SU-DHL-6 (cell line): ENCODE results near the gene CDH23.

Experiments
- H2AFZ ChIP-seq: fragments of 200-600 bp; sonication (generic); 2 replicates; pipeline ENCODE4 v1.6.1; 2014; ENCODE audit warnings: low read depth, mild to moderate bottlenecking, moderate library complexity, mixed read lengths, antibody characterized with exemption, low read length; ENCODE audit not compliant: severe bottlenecking
- H3F3A ChIP-seq: fragments of 200-600 bp; shearing (Covaris generic); 2 replicates; pipeline ENCODE4 v1.6.0; 2016; ENCODE audit warnings: antibody characterized with exemption, mild to moderate bottlenecking; ENCODE audit not compliant: insufficient read depth
- H3K27ac ChIP-seq: fragments of 200-600 bp; sonication (generic); 2 replicates; pipeline ENCODE4 v1.5.1; 2016; ENCODE audit warnings: low read depth, mild to moderate bottlenecking, low read length, moderate library complexity, mixed read lengths
- H3K27me3 ChIP-seq: fragments of 200-600 bp; sonication (generic), shearing (Covaris generic); 2 replicates; pipeline ENCODE4 v1.6.0; 2014; ENCODE audit warnings: mild to moderate bottlenecking, low read length
- H3K36me3 ChIP-seq: fragments of 200-600 bp; sonication (generic); 2 replicates; pipeline ENCODE4 v1.6.1; 2014; ENCODE audit warnings: mild to moderate bottlenecking, low read length, mixed read lengths
- H3K4me2 ChIP-seq: fragments of 300-600, 200-600 bp; shearing (Covaris generic), sonication (generic); 2 replicates; pipeline ENCODE4 v1.6.0; 2014; ENCODE audit warnings: low read length, low read depth, mild to moderate bottlenecking; ENCODE audit not compliant: poor library complexity, severe bottlenecking
- H3K4me3 ChIP-seq: fragments of 200-600 bp; sonication (generic); 2 replicates; pipeline ENCODE4 v1.5.1; 2014; ENCODE audit warnings: antibody characterized with exemption, low read length, mild to moderate bottlenecking, mixed read lengths; ENCODE audit not compliant: insufficient read depth, poor library complexity, severe bottlenecking
- H3K79me2 ChIP-seq: fragments of 200-600 bp; sonication (generic); 2 replicates; pipeline ENCODE4 v1.6.1; 2014; ENCODE audit warnings: mild to moderate bottlenecking, low read length, moderate library complexity; ENCODE audit not compliant: insufficient read depth
- H3K9ac ChIP-seq: fragments of 200-600 bp; sonication (generic); 2 replicates; pipeline ENCODE4 v1.7.0; 2014; ENCODE audit warnings: mild to moderate bottlenecking, low read length
- H3K9me2 ChIP-seq: fragments of 200-600 bp; sonication (generic); replicated peaks from 2 replicates; pipeline ENCODE4 v1.6.1; 2014; ENCODE audit warnings: low read length; ENCODE audit not compliant: insufficient read depth
- H3K9me3 ChIP-seq: fragments of 200-600 bp; sonication (generic); 2 replicates; pipeline ENCODE4 v1.6.1; 2014; ENCODE audit warnings: low read length, mixed read lengths; ENCODE audit not compliant: insufficient read depth
- H4K20me1 ChIP-seq: fragments of 200-600 bp; sonication (generic); 2 replicates; pipeline ENCODE4 v1.6.1; 2014; ENCODE audit warnings: low read depth, mild to moderate bottlenecking, antibody characterized with exemption, low read length, moderate library complexity, mixed read lengths
- CTCF ChIP-seq: fragments of 200-600 bp; sonication (generic); IDR thresholded peaks from one replicate; pipeline ENCODE4 v1.5.1; 2017; ENCODE audit warnings: antibody characterized with exemption, mild to moderate bottlenecking, low read length, moderate library complexity; ENCODE audit not compliant: insufficient read depth, poor library complexity, severe bottlenecking
- EZH2phosphoT487 ChIP-seq: fragments of 200-600 bp; sonication (generic), shearing (Covaris generic); conservative IDR thresholded peaks from 2 replicates; pipeline ENCODE4 v1.6.1; 2018; ENCODE audit warnings: mild to moderate bottlenecking, antibody characterized with exemption, low read length, moderate library complexity, mixed read lengths

The CDH23 gene

GRCh38 chr10:71681977-71682376 lies 285.3 kb downstream of the CDH23 start:
- no peaks in the 10 kb centered on the region for H3K9me3 ChIP-seq
- no peaks in the 10 kb centered on the region for H4K20me1 ChIP-seq
- H3K36me3 ChIP-seq = no peaks in the 10 kb centered on the region
- no peak overlapping the region for H3K4me3 ChIP-seq
- no peaks in the 10 kb centered on the region for H3K27me3 ChIP-seq
- no peaks in the 10 kb centered on the region for H3K9me2 ChIP-seq
- no peak overlapping the region for H3K9ac ChIP-seq
- H2AFZ ChIP-seq = no peak overlapping the region
- H3K27ac ChIP-seq = no peak overlapping the region
- H3F3A ChIP-seq = no peaks in the 10 kb centered on the region
- no peak for TF ChIP-seq EZH2phosphoT487
- TF ChIP-seq CTCF = no peak
- no peak overlapping the region for H3K4me2 ChIP-seq
- no peaks in the 10 kb centered on the region for H3K79me2 ChIP-seq

GRCh38 chr10:71683301-71683700 lies 286.6 kb downstream of the CDH23 start:
- TF ChIP-seq CTCF = no peak
- Histone ChIP-seq H3K4me3 (no peak overlapping the region), H3K27ac (no peak overlapping the region)

GRCh38 chr10:71684356-71685173 lies 287.8 kb downstream of the CDH23 start:
- Histone ChIP-seq H3K9me3 (no peaks in the 10 kb centered on the region), H3K4me3 (no peak overlapping the region), H3F3A (no peaks in the 10 kb centered on the region), H3K9ac (no peak overlapping the region), H4K20me1 (no peaks in the 10 kb centered on the region), H3K36me3 (no peaks in the 10 kb centered on the region), H2AFZ (no peak overlapping the region), H3K27ac (no peak overlapping the region), H3K79me2 (no peaks in the 10 kb centered on the region), H3K9me2 (no peaks in the 10 kb centered on the region), H3K4me2 (no peak overlapping the region), H3K27me3 (no peaks in the 10 kb centered on the region)
- TF ChIP-seq EZH2phosphoT487 (no peak), CTCF (no peak)

More at GRCh38 chr10:71683301-71683700, 286.6 kb downstream of the CDH23 start:
- H3K4me2 ChIP-seq = no peak overlapping the region
- H3K36me3 ChIP-seq = no peaks in the 10 kb centered on the region
- H3F3A ChIP-seq = no peaks in the 10 kb centered on the region
- H3K9me2 ChIP-seq = no peaks in the 10 kb centered on the region
- no peaks in the 10 kb centered on the region for H4K20me1 ChIP-seq
- no peaks in the 10 kb centered on the region for H3K27me3 ChIP-seq
- H2AFZ ChIP-seq = no peak overlapping the region
- H3K79me2 ChIP-seq = no peaks in the 10 kb centered on the region
- H3K9me3 ChIP-seq = no peaks in the 10 kb centered on the region
- no peak overlapping the region for H3K9ac ChIP-seq
